Left colon (tissue), 2 donors: ENCODE results near the gene PDE7B. TPM values are rescaled to one million over a fixed set of nuclear protein-coding genes. Genes with fewer than 3 reads are reported as not detected.

Source experiments
- ATAC-seq: fragments of 200-7000 bp; cut with Tn5 transposase; one replicate; pipeline ENCODE4 v1.9.1; 2020; ENCODE audit warnings: mild to moderate bottlenecking, moderate library complexity
- DNase-seq, 2 donors: peaks; one replicate each; pipeline ENCODE4 v3.0.0-alpha.2; 2020
- intact Hi-C, 2 donors: fragments of 100-400 bp; cut with DNase I in 1 of 2; cut with micrococcal nuclease in 1 of 2; formaldehyde crosslinking; loops; one replicate each; pipeline versions ENCODE4 v1.11.2 to v1.14.0; 2022; cut with DNase I, micrococcal nuclease
- total RNA-seq, 2 donors: library from RNA; stranded (reverse); fragmentation: NEBNext Ultra II Directional; extraction: Animal tissue kit (Norgen Biotek cat#: 25700); gene quantifications; one replicate each; pipeline ENCODE4 v1.2.1, GENCODE V29; 2021
- donor health status: DM: no; HTN: no; CAD: no.
- donor health status: DM: yes; HTN: yes; CAD: no.

The PDE7B gene
- total RNA-seq, 2 donors from 2014 or later, result 1.4 to 2.5 TPM

GRCh38 chr6:136007345-136007744, 155.8 kb downstream of the PDE7B start:
- ATAC-seq (no peak), DNase-seq (no peak)
- intact Hi-C loops, result no loop called here

GRCh38 chr6:136011475-136011874, 160.0 kb downstream of the PDE7B start:
- intact Hi-C loops, result no loop called here
- DNase-seq (no peak), ATAC-seq (no peak)

GRCh38 chr6:136012198-136012887, 160.8 kb downstream of the PDE7B start:
- ATAC-seq, result no peak
- DNase-seq, result no peak
- intact Hi-C loops, result no loop called here

GRCh38 chr6:136012943-136013342, 161.4 kb downstream of the PDE7B start:
- intact Hi-C loops, result no loop called here
- DNase-seq (no peak), ATAC-seq (no peak)

GRCh38 chr6:136014454-136015437, 163.2 kb downstream of the PDE7B start:
- DNase-seq (no peak), ATAC-seq (no peak)
- intact Hi-C loops, result no loop called here

GRCh38 chr6:136015531-136015930, 164.0 kb downstream of the PDE7B start:
- DNase-seq, result no peak
- no peak for ATAC-seq
- intact Hi-C loops, result no loop called here

GRCh38 chr6:136016228-136017225, 165.0 kb downstream of the PDE7B start:
- ATAC-seq (no peak), DNase-seq (no peak)
- intact Hi-C loops, result no loop called here

GRCh38 chr6:136020691-136021090, 169.2 kb downstream of the PDE7B start:
- ATAC-seq (no peak), DNase-seq (no peak)
- intact Hi-C loops, result no loop called here

- no peak for ATAC-seq
- intact Hi-C loops, result no loop called here
These were observed 170.8 kb downstream of the PDE7B start for GRCh38 chr6:136022224-136022874.

GRCh38 chr6:136024711-136025110, 173.2 kb downstream of the PDE7B start:
- ATAC-seq, result no peak
- intact Hi-C loops, result no loop called here

More at GRCh38 chr6:136022224-136022874, 170.8 kb downstream of the PDE7B start:
- DNase-seq, result no peak

GRCh38 chr6:136025736-136026135, 174.2 kb downstream of the PDE7B start:
- ATAC-seq (no peak), DNase-seq (no peak)
- intact Hi-C loops, result no loop called here

More at GRCh38 chr6:136024711-136025110, 173.2 kb downstream of the PDE7B start:
- DNase-seq, result no peak

- ATAC-seq (no peak), DNase-seq (no peak)
- intact Hi-C loops, result no loop called here
These were observed 178.6 kb downstream of the PDE7B start for GRCh38 chr6:136030131-136030530.

- no peak for DNase-seq
- no peak for ATAC-seq
These were observed 180.5 kb downstream of the PDE7B start for GRCh38 chr6:136031982-136032381.

GRCh38 chr6:136033416-136033815, 181.9 kb downstream of the PDE7B start:
- ATAC-seq (no peak), DNase-seq (no peak)
- intact Hi-C loops, result no loop called here

More at GRCh38 chr6:136031982-136032381, 180.5 kb downstream of the PDE7B start:
- intact Hi-C loops, result no loop called here

GRCh38 chr6:136034422-136034821, 182.9 kb downstream of the PDE7B start:
- no peak for ATAC-seq

GRCh38 chr6:136035378-136036070, 184.0 kb downstream of the PDE7B start:
- ATAC-seq (no peak), DNase-seq (no peak)
- intact Hi-C loops, result no loop called here

More at GRCh38 chr6:136034422-136034821, 182.9 kb downstream of the PDE7B start:
- no peak for DNase-seq
- intact Hi-C loops, result no loop called here

- intact Hi-C loops, result no loop called here
- ATAC-seq (no peak), DNase-seq (no peak)
These were observed 184.5 kb downstream of the PDE7B start for GRCh38 chr6:136036071-136036380.

- DNase-seq (no peak), ATAC-seq (no peak)
- intact Hi-C loops, result no loop called here
These were observed 185.1 kb downstream of the PDE7B start for GRCh38 chr6:136036601-136037000.
